K562 (cell line): ENCODE results near the gene PHOSPHO1. TPM values are rescaled to one million over a fixed set of nuclear protein-coding genes. Genes with fewer than 3 reads are reported as not detected.
A peak's percentile ranks its signal among the peaks of the same experiment; 100 is the strongest.

Experiments used
- ATAC-seq: fragments of 200-7000 bp; cut with Tn5 transposase; 3 replicates; pipeline ENCODE4 v1.9.1; 2020; ENCODE audit warnings: moderate library complexity
- Bru-seq: library from RNA; stranded (reverse); fragments of 400-500 nt; gene quantifications from one replicate; lab custom pipeline; 2021; lab: Mats Ljungman, UMichigan
- BruChase-seq, 2 experiments: library from RNA; stranded (reverse); fragments of 400-500 nt; gene quantifications; one replicate each; lab custom pipeline; 2021; lab: Mats Ljungman, UMichigan
- BruUV-seq: library from RNA; stranded (reverse); fragments of 400-500 nt; replicated peaks from 2 replicates; lab custom pipeline; 2021; lab: Mats Ljungman, UMichigan
- CTCF ChIA-PET: fragments of 300-600 bp; formaldehyde crosslinking; extraction: SDS; loops from one replicate; lab custom pipeline; 2021; ENCODE audit warnings: low intra/inter-chr PET ratio; lab: Yijun Ruan, JAX
- POLR2A ChIA-PET: fragments of 300-600, 350-650 bp; sonication (Branson Sonifier 250); formaldehyde crosslinking; extraction: SDS; loops from one replicate; lab custom pipeline; 2021; ENCODE audit warnings: antibody characterized with exemption, inconsistent platforms; lab: Yijun Ruan, JAX
- DNase-seq, 4 experiments: peaks; one replicate each; pipeline versions ENCODE4 v3.0.0 to v3.0.0-alpha.2; 2011 to 2018; ENCODE audit warnings: low spot score in 3 of 4, mixed read lengths in 3 of 4; ENCODE audit errors: extremely low read depth in 1 of 4
- FAIRE-seq: peaks from 2 replicates; lab custom pipeline; 2011; peaks lifted over from hg19 to GRCh38; lab: Jason Lieb, UNC
- H2AFZ ChIP-seq: 2 replicates; pipeline ENCODE4 v1.6.0; 2011; ENCODE audit warnings: low read depth, low read length, control low read depth, inconsistent platforms
- H3K27ac ChIP-seq: fragments of 200-600 bp; 3 replicates; pipeline ENCODE4 v1.8.0; 2011; ENCODE audit warnings: low read depth, mild to moderate bottlenecking, control low read depth, inconsistent platforms, low read length, moderate library complexity, mixed read lengths; ENCODE audit errors: extremely low read depth
- H3K27me3 ChIP-seq, 2 experiments: fragments of 300-600 bp in 1 of 2; 2 replicates in 1 of 2; 3 replicates in 1 of 2; pipeline versions ENCODE4 v1.6.0 to v1.8.0; 2011; ENCODE audit warnings: inconsistent platforms in 2 of 2, low read length in 2 of 2, mild to moderate bottlenecking in 1 of 2, mixed read lengths in 1 of 2, moderate library complexity in 1 of 2; ENCODE audit not compliant: control insufficient read depth in 2 of 2, insufficient read depth in 2 of 2
- H3K36me3 ChIP-seq: fragments of 300-600 bp; 3 replicates; pipeline ENCODE4 v1.8.0; 2011; ENCODE audit warnings: mild to moderate bottlenecking, low read length, inconsistent platforms; ENCODE audit not compliant: control insufficient read depth, insufficient read depth
- H3K4me1 ChIP-seq, 2 experiments: fragments of 200-600 bp in 1 of 2; replicated peaks in 1 of 2; 2 replicates in 1 of 2; 3 replicates in 1 of 2; pipeline versions ENCODE4 v1.5.1 to v1.8.0; 2011; ENCODE audit warnings: inconsistent platforms in 2 of 2, low read length in 2 of 2, mild to moderate bottlenecking in 1 of 2, mixed read lengths in 1 of 2, moderate library complexity in 1 of 2; ENCODE audit not compliant: control insufficient read depth in 2 of 2, insufficient read depth in 2 of 2
- H3K4me2 ChIP-seq: 2 replicates; pipeline ENCODE4 v1.6.1; 2011; ENCODE audit warnings: low read length, control low read depth, inconsistent platforms, mixed read lengths; ENCODE audit not compliant: insufficient read depth
- H3K4me3 ChIP-seq: fragments of 200-600 bp; sonication (generic), shearing (Covaris generic); 2 replicates; pipeline ENCODE4 v1.5.1; 2016; ENCODE audit warnings: control low read depth, inconsistent platforms
- H3K79me2 ChIP-seq: fragments of 200-600 bp; 3 replicates; pipeline ENCODE4 v1.8.0; 2011; ENCODE audit warnings: low read length, inconsistent platforms; ENCODE audit not compliant: control insufficient read depth, insufficient read depth
- H3K9ac ChIP-seq, 2 experiments: 2 replicates each; pipeline versions ENCODE4 v1.6.0 to v1.6.1; 2011; ENCODE audit warnings: low read depth in 2 of 2, low read length in 2 of 2, control low read depth in 1 of 2, inconsistent platforms in 1 of 2, mild to moderate bottlenecking in 1 of 2, mixed read lengths in 1 of 2; ENCODE audit not compliant: insufficient read depth in 1 of 2
- H3K9me1 ChIP-seq: one replicate; pipeline ENCODE4 v1.6.0; 2011; ENCODE audit warnings: inconsistent platforms, mild to moderate bottlenecking, low read length, moderate library complexity; ENCODE audit not compliant: control insufficient read depth, insufficient read depth
- H3K9me3 ChIP-seq: replicated peaks from 2 replicates; pipeline ENCODE4 v1.5.1; 2011; ENCODE audit warnings: low read depth, low read length, inconsistent platforms; ENCODE audit not compliant: control insufficient read depth, insufficient read depth
- H4K20me1 ChIP-seq: replicated peaks from 2 replicates; pipeline ENCODE4 v1.6.1; 2011; ENCODE audit warnings: low read length, inconsistent platforms, mixed read lengths; ENCODE audit not compliant: control insufficient read depth, insufficient read depth
- BACH1 ChIP-seq: fragments of 200-800 bp; sonication (Bioruptor generic); IDR thresholded peaks from 2 replicates; pipeline ENCODE4 v1.6.1; 2016; ENCODE audit warnings: missing genetic modification characterization, missing compliant biosample characterization
- CBFA2T3 ChIP-seq: fragments of 450-650 bp; IDR thresholded peaks from 2 replicates; pipeline ENCODE4 v1.6.1; 2017
- DIDO1 ChIP-seq: fragments of 450-650 bp; IDR thresholded peaks from 2 replicates; pipeline ENCODE4 v1.6.1; 2016; ENCODE audit warnings: low read depth, missing biosample characterization, missing genetic modification characterization
- EP400 ChIP-seq: fragments of 450-650 bp; IDR thresholded peaks from 2 replicates; pipeline ENCODE4 v1.6.1; 2017; ENCODE audit warnings: antibody characterized with exemption, mild to moderate bottlenecking, moderate library complexity
- ILF3 ChIP-seq: fragments of 450-650 bp; IDR thresholded peaks from 2 replicates; pipeline ENCODE4 v1.6.1; 2018; ENCODE audit warnings: antibody characterized with exemption, mild to moderate bottlenecking, moderate library complexity, borderline replicate concordance
- PTBP1 ChIP-seq: fragments of 200-400 bp; formaldehyde crosslinking; IDR thresholded peaks from 2 replicates; pipeline ENCODE4 v1.6.1; 2017; ENCODE audit warnings: low read depth, low read length
- RBM17 ChIP-seq: fragments of 200-400 bp; formaldehyde crosslinking; IDR thresholded peaks from 2 replicates; pipeline ENCODE4 v1.6.1; 2017; ENCODE audit warnings: low read depth, mild to moderate bottlenecking, low read length, borderline replicate concordance
- ZNF324 ChIP-seq: fragments of 250-450 bp; sonication (Bioruptor Pico); IDR thresholded peaks from 2 replicates; pipeline ENCODE4 v1.4.0; 2020; ENCODE audit warnings: mild to moderate bottlenecking
- ZNF431 ChIP-seq: sonication (generic); formaldehyde crosslinking; IDR thresholded peaks from 2 replicates; pipeline ENCODE4 v1.8.0; 2022; ENCODE audit warnings: mild to moderate bottlenecking, missing genetic modification reagents
- ZNF57 ChIP-seq: fragments of 450-650 bp; formaldehyde crosslinking; IDR thresholded peaks from 2 replicates; pipeline ENCODE4 v1.4.0; 2020; ENCODE audit warnings: mild to moderate bottlenecking, moderate library complexity
- ZSCAN32 ChIP-seq: fragments of 450-650 bp; formaldehyde crosslinking; IDR thresholded peaks from 2 replicates; pipeline ENCODE4 v1.4.0; 2020; ENCODE audit warnings: mild to moderate bottlenecking, moderate library complexity
- WGBS: fragments of 100-300 bp; shearing (Covaris generic); methylation state at CpG from one replicate; pipeline ENCODE4 v1.1.6; 2016; ENCODE audit warnings: low coverage, mixed read lengths; ENCODE audit not compliant: insufficient coverage; ENCODE audit errors: missing lambda C conversion rate; 5-methylcytosine and 5-hydroxymethylcytosine counted together
- in situ Hi-C: fragments of 300-500 bp; cut with MboI; formaldehyde crosslinking; loops from 4 replicates; pipeline ENCODE4 v1.15.0; 2018; ENCODE audit warnings: inconsistent platforms, mixed read lengths
- intact Hi-C: fragments of 100-400 bp; cut with micrococcal nuclease; formaldehyde crosslinking; loops from 2 replicates; pipeline ENCODE4 v1.14.2; 2022
- long read RNA-seq, 3 experiments: library from polyadenylated mRNA in 2 of 3; library from RNA in 1 of 3; unstranded in 2 of 3; stranded (forward) in 1 of 3; transcript quantifications; one replicate each; pipeline ENCODE4 v2.0.0, GENCODE V29; 2019 to 2022
- polyA minus RNA-seq, 3 experiments: library from RNA; depleted of rRNA, polyadenylated mRNA; stranded (reverse); fragments of >200 nt; gene quantifications; 2 replicates each; pipeline ENCODE4 v1.2.3, GENCODE V29; 2011
- polyA plus RNA-seq, 8 experiments: library from polyadenylated mRNA; depleted of rRNA in 4 of 8; stranded (reverse) in 5 of 8; unstranded in 3 of 8; fragments of >200 nt; fragmentation: Nextera tagmentation in 2 of 8; fragmentation: Illumina TruSeq in 1 of 8; extraction: Ambion mirVana in 2 of 8; extraction: Trizol in 1 of 8; gene quantifications; 2 replicates each; pipeline versions ENCODE4 v1.2.1 to v1.2.3, GENCODE V29; 2011 to 2014; ENCODE audit warnings: inconsistent platforms in 1 of 8, missing spikeins in 1 of 8
- total RNA-seq, 7 experiments: library from RNA; depleted of rRNA in 6 of 7; stranded (reverse); fragments of >200 nt in 6 of 7; fragmentation: Illumina TruSeq in 2 of 7; extraction: Trizol in 2 of 7; gene quantifications; 2 replicates each; pipeline versions ENCODE4 v1.2.1 to v1.2.3, GENCODE V29; 2011 to 2021; ENCODE audit warnings: low replicate concordance in 1 of 7
- TF ChIP-seq, protein P1 (sequence below): fragments of 450-650 bp; formaldehyde crosslinking; IDR thresholded peaks from 2 replicates; pipeline ENCODE4 v1.4.0; 2020; ENCODE audit warnings: mild to moderate bottlenecking, mixed read lengths
- TF ChIP-seq, protein P2 (sequence below): sonication (generic); formaldehyde crosslinking; IDR thresholded peaks from 2 replicates; pipeline ENCODE4 v1.8.0; 2022; ENCODE audit warnings: mild to moderate bottlenecking, missing genetic modification reagents

PHOSPHO1 gene, protein sequence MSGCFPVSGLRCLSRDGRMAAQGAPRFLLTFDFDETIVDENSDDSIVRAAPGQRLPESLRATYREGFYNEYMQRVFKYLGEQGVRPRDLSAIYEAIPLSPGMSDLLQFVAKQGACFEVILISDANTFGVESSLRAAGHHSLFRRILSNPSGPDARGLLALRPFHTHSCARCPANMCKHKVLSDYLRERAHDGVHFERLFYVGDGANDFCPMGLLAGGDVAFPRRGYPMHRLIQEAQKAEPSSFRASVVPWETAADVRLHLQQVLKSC
- total RNA-seq (2011; cell fraction: chromatin; rRNA removed; ENCODE audit: low replicate concordance) = not detected in 2 replicates
- 0.17 TPM in 1 of 2 replicates, not detected in the other for total RNA-seq (2011; cell fraction: nucleolus; rRNA removed)
- total RNA-seq (2011; cell fraction: nucleoplasm; rRNA removed) = not detected in 2 replicates
- 0.16 TPM in 1 of 2 replicates, not detected in the other for total RNA-seq (2014; rRNA removed)
- not detected in 2 replicates for total RNA-seq (2014; rRNA removed; fragmentation: Illumina TruSeq; extraction: Trizol)
- 0.07 TPM in 1 of 2 replicates, not detected in the other for total RNA-seq (2015; rRNA removed; fragmentation: Illumina TruSeq; extraction: Trizol)
- total RNA-seq (2021) = 0.13 TPM in 1 of 2 replicates, not detected in the other
- 0.06 TPM in 1 of 2 replicates, not detected in the other for polyA plus RNA-seq (2011; rRNA removed)
- 0.21 TPM in 1 of 2 replicates, not detected in the other for polyA plus RNA-seq (2011; cell fraction: cytosol; rRNA removed)
- 0.09 TPM in 1 of 2 replicates, not detected in the other for polyA plus RNA-seq (2011; cell fraction: nucleus; rRNA removed)
- polyA plus RNA-seq (2012) = 0.09 and 0.54 TPM in 2 replicates
- polyA plus RNA-seq (2014; fragmentation: Illumina TruSeq; extraction: Trizol) = not detected in 2 replicates
- polyA plus RNA-seq (2014; fragmentation: Nextera tagmentation; extraction: Ambion mirVana) = not detected
- polyA plus RNA-seq (2014; rRNA removed) = not detected in 2 replicates
- polyA minus RNA-seq (2011; rRNA and poly(A)+ RNA removed) = not detected in 2 replicates
- not detected in 2 replicates for polyA minus RNA-seq (2011; cell fraction: cytosol; rRNA and poly(A)+ RNA removed)
- polyA minus RNA-seq (2011; cell fraction: nucleus; rRNA and poly(A)+ RNA removed) = not detected in 2 replicates
- percentile 25 among the genes with signal in this experiment for Bru-seq, nascent RNA
- not detected for BruChase-seq, experiment 1, labeled RNA remaining after a 2-hour chase
- BruChase-seq, experiment 2, labeled RNA remaining after a 6-hour chase = percentile 6 among the genes with signal in this experiment
- long read RNA-seq, experiment 1, partial matches to known transcripts = 1 of 1 reads
- long read RNA-seq, experiment 1, other reads (novel, unspliced or antisense) = 0 of 1 reads
- long read RNA-seq, experiment 2 = 0 reads
- long read RNA-seq, experiment 3 = 0 reads

DNA sequence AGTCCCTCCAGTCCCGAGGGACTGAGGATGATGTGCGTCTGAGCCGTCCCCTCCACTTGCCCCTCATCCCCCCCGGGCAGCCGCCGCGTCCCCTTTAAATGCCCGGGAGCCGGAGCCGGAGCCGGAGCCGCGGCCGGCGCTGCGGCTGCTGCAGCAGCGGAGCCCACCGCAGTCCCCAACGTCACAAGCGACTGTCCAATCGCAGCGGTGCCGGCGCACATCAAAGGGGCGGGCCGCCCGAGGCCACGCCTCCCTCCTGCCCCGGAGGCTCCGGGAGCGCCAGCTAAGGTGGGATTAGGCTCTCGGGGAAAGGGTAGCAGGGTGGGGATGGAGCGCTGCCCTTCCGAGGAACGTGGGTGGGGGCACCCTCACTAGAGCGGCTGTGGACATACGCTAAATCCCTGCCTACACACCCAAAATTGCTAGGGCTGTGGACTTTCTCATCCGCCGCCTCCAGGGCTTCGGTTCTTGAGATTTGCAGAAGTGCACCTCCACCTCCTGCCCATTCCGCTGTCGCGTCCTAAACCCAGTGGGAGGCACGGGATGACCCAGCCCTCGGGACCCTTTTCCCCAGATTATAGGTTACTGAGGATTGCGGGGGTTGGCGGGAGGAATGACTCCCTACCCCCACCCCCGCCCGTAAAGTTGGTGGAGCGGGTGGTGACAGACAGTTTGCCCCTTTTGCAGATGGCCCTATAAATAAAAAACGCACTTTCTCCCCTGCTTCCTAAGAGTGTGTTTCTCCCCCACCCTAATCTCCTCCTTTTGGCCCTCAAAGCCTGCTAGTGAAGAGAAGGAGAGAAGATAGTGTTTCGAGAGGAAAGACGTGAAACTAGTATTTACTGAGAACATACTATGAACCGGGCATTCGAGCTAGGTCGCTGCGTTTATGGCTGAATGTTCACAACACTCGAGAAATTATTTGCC lies at the start of gene PHOSPHO1:
Gene PHOSPHO1, minus strand, starts transcription at position 152 of the 927 bp plus-strand sequence. CDS start 4,096 bp downstream, outside the sequence.
- Histone ChIP-seq H3K36me3 (no peaks in the 10 kb centered on the region), H3K9me1 (no peaks in the 10 kb centered on the region), H3K27ac (no peak within 1 kb of the TSS), H3K27me3 (peaks cover 0 to 27% of the 10 kb centered on the region in 2 experiments; a peak in 2 of 5 replicates), H2AFZ (peak within 1 kb of the TSS; percentile 95), H3K9me3 (no peaks in the 10 kb centered on the region; the same call in 1 of the 2 replicates), H3K4me1 (peaks cover 5 to 17% of the 10 kb centered on the region in 2 experiments; a peak in 4 of 5 replicates), H3K79me2 (no peaks in the 10 kb centered on the region), H3K9ac (peak within 1 kb of the TSS; percentile 37 to 91; a peak in 3 of 4 replicates), H3K4me2 (peak within 1 kb of the TSS; percentile 95), H4K20me1 (no peaks in the 10 kb centered on the region), H3K4me3 (peak within 1 kb of the TSS; percentile 65)
- intact Hi-C loops (no loop called here), in situ Hi-C loops (no loop called here)
- BruUV-seq = no TSS peak
- peak; percentile 32 for FAIRE-seq
- ATAC-seq = peak; percentile 98
- CTCF ChIA-PET = no interaction called here
- POLR2A ChIA-PET = interaction anchor here (0.6 to 0.9 kb wide), 3 partner anchors 12 to 495 kb away, joined by 3 to 4 read pairs (median 3); no protein-coding TSS in a partner anchor
- peak; percentile 88 to 98 (median 96) for DNase-seq
- WGBS = 3% methylated on average over 56 of the region's 58 CpGs
- TF ChIP-seq ZNF431 (CRISPR knock-in tag) = no peak
- TF ChIP-seq ZNF324 = no peak
- TF ChIP-seq ILF3 = no peak
- no peak for TF ChIP-seq CBFA2T3
- no peak for TF ChIP-seq DIDO1 (tag)
- TF ChIP-seq, protein P1, sequence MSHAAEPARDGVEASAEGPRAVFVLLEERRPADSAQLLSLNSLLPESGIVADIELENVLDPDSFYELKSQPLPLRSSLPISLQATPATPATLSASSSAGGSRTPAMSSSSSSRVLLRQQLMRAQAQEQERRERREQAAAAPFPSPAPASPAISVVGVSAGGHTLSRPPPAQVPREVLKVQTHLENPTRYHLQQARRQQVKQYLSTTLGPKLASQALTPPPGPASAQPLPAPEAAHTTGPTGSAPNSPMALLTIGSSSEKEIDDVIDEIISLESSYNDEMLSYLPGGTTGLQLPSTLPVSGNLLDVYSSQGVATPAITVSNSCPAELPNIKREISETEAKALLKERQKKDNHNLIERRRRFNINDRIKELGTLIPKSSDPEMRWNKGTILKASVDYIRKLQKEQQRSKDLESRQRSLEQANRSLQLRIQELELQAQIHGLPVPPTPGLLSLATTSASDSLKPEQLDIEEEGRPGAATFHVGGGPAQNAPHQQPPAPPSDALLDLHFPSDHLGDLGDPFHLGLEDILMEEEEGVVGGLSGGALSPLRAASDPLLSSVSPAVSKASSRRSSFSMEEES = no peak
- no peak for TF ChIP-seq ZSCAN32
- no peak for TF ChIP-seq BACH1 (tag)
- TF ChIP-seq PTBP1 = no peak
- no peak for TF ChIP-seq EP400
- TF ChIP-seq, protein P2, sequence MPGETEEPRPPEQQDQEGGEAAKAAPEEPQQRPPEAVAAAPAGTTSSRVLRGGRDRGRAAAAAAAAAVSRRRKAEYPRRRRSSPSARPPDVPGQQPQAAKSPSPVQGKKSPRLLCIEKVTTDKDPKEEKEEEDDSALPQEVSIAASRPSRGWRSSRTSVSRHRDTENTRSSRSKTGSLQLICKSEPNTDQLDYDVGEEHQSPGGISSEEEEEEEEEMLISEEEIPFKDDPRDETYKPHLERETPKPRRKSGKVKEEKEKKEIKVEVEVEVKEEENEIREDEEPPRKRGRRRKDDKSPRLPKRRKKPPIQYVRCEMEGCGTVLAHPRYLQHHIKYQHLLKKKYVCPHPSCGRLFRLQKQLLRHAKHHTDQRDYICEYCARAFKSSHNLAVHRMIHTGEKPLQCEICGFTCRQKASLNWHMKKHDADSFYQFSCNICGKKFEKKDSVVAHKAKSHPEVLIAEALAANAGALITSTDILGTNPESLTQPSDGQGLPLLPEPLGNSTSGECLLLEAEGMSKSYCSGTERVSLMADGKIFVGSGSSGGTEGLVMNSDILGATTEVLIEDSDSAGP (CRISPR knock-in tag) = peak; percentile 96
- TF ChIP-seq ZNF57 (CRISPR knock-in tag) = no peak
- TF ChIP-seq RBM17 = no peak
